AG10803 (cell line): ENCODE results near the gene ZNF878.

Experiments
- DNase-seq: peaks from one replicate; pipeline ENCODE4 v3.0.0; 2010; ENCODE audit warnings: low read depth
- H3K4me3 ChIP-seq: 2 replicates; pipeline ENCODE4 v1.5.1; 2011; ENCODE audit warnings: mild to moderate bottlenecking, low read length, control low read depth
- CTCF ChIP-seq: conservative IDR thresholded peaks from 2 replicates; pipeline ENCODE4 v1.5.1; 2011; ENCODE audit warnings: mild to moderate bottlenecking, low read length, control low read depth, inconsistent platforms

Gene ZNF878

GRCh38 chr19:12052497-12053169, at the start of gene ZNF878:
TSS of gene ZNF878 (minus strand) at chr19:12052961. CDS start at chr19:12052801, 160 bp downstream.
- H3K4me3 ChIP-seq, result peak within 1 kb of the TSS; percentile 80
- peak; percentile 9 for TF ChIP-seq CTCF
- DNase-seq, result peak; percentile 75

GRCh38 chr19:12098040-12098439, 45.3 kb upstream of the ZNF878 start:
- H3K4me3 ChIP-seq, result no peak overlapping the region
- TF ChIP-seq CTCF, result no peak
- DNase-seq, result no peak

GRCh38 chr19:12095111-12095790, 42.5 kb upstream of the ZNF878 start:
- DNase-seq, result peak; percentile 62
- TF ChIP-seq CTCF, result no peak
- no peak overlapping the region for H3K4me3 ChIP-seq

- TF ChIP-seq CTCF, result no peak
- no peak overlapping the region for H3K4me3 ChIP-seq
- no peak for DNase-seq
These were observed 41.0 kb upstream of the ZNF878 start for GRCh38 chr19:12093777-12094176.

- no peak for TF ChIP-seq CTCF
- peak overlapping the region; percentile 86 for H3K4me3 ChIP-seq
- DNase-seq, result peak; percentile 47
These were observed 40.2 kb upstream of the ZNF878 start for GRCh38 chr19:12092956-12093355.

- DNase-seq, result peak; percentile 87
- TF ChIP-seq CTCF, result no peak
- peak overlapping the region; percentile 86 for H3K4me3 ChIP-seq
These were observed 39.5 kb upstream of the ZNF878 start for GRCh38 chr19:12092065-12092867.

- DNase-seq, result peak; percentile 59
- TF ChIP-seq CTCF, result peak; percentile 65
- no peak overlapping the region for H3K4me3 ChIP-seq
These were observed 38.0 kb upstream of the ZNF878 start for GRCh38 chr19:12090807-12091206.
